ENCODE results near the gene NPHS2. TPM values are rescaled to one million over a fixed set of nuclear protein-coding genes. Genes with fewer than 3 reads are reported as not detected.

The NPHS2 gene
- total and polyA plus RNA-seq, 2 donors from 2014 or later, result 1.2 to 446 TPM

GRCh38 chr1:179586107-179586823 is 10.5 kb upstream of the NPHS2 start:
- H3K4me1 ChIP-seq (ENCODE audit: control insufficient read depth in 2 of 3, insufficient read depth in 2 of 3, low read depth in 1 of 3, low read length in 3 of 3), result peaks cover 0 to 3% (median under 1%) of the 10 kb centered on the region in 3 donors
- peak; percentile 49 for TF ChIP-seq CTCF (IDR thresholded peaks at IDR 0.05; ENCODE audit: borderline replicate concordance, extremely low read depth, insufficient read depth)
- peak overlapping the region; percentile 22 to 24 for H3K27ac ChIP-seq (ENCODE audit: low read depth in 2 of 2, low read length in 2 of 2)
- H3K27me3 ChIP-seq (ENCODE audit: control insufficient read depth, insufficient read depth, low read length), result no peaks in the 10 kb centered on the region
- peak overlapping the region in 1 of 3 donors; percentile 35 for H3K4me3 ChIP-seq (ENCODE audit: low read length in 3 of 3)
- H3K9me3 ChIP-seq (ENCODE audit: control insufficient read depth in 2 of 3, insufficient read depth in 1 of 3, low read length in 3 of 3), result no peaks in the 10 kb centered on the region
- intact Hi-C loops (cut with DNase I), result no loop called here
- DNase-seq, result peak; percentile 79 to 88 (median 83)
- no peaks in the 10 kb centered on the region for H3K36me3 ChIP-seq (ENCODE audit: control insufficient read depth in 2 of 3, insufficient read depth in 3 of 3, low read length in 3 of 3)
- peak overlapping the region in 1 of 3 donors; percentile 5 for H3K9ac ChIP-seq (ENCODE audit: low read length in 3 of 3)
- FAIRE-seq, result no peak

- no peak for FAIRE-seq
- DNase-seq, result peak in 3 of 5 donors; percentile 52 to 70 (median 53)
- intact Hi-C loops (cut with DNase I), result no loop called here
- Histone ChIP-seq H3K4me1 (ENCODE audit: control insufficient read depth in 2 of 3, insufficient read depth in 2 of 3, low read depth in 1 of 3, low read length in 3 of 3) (peaks cover 0 to 3% (median 0%) of the 10 kb centered on the region in 3 donors), H3K27me3 (ENCODE audit: control insufficient read depth, insufficient read depth, low read length) (no peaks in the 10 kb centered on the region), H3K36me3 (ENCODE audit: control insufficient read depth in 2 of 3, insufficient read depth in 3 of 3, low read length in 3 of 3) (no peaks in the 10 kb centered on the region), H3K27ac (ENCODE audit: low read depth in 2 of 2, low read length in 2 of 2) (no peak overlapping the region), H3K9me3 (ENCODE audit: control insufficient read depth in 2 of 3, insufficient read depth in 1 of 3, low read length in 3 of 3) (no peaks in the 10 kb centered on the region), H3K4me3 (ENCODE audit: low read length in 3 of 3) (no peak overlapping the region), H3K9ac (ENCODE audit: low read length in 3 of 3) (no peak overlapping the region)
- no peak for TF ChIP-seq CTCF (IDR thresholded peaks at IDR 0.05; ENCODE audit: borderline replicate concordance, extremely low read depth, insufficient read depth)
Measured at GRCh38 chr1:179583771-179584320, 8.1 kb upstream of the NPHS2 start.

GRCh38 chr1:179576509-179576908 is 761 bp upstream of the NPHS2 start:
- Histone ChIP-seq H3K9me3 (ENCODE audit: control insufficient read depth in 2 of 3, insufficient read depth in 1 of 3, low read length in 3 of 3) (no peaks in the 10 kb centered on the region), H3K36me3 (ENCODE audit: control insufficient read depth in 2 of 3, insufficient read depth in 3 of 3, low read length in 3 of 3) (no peaks in the 10 kb centered on the region), H3K27ac (ENCODE audit: low read depth in 2 of 2, low read length in 2 of 2) (no peak overlapping the region), H3K9ac (ENCODE audit: low read length in 3 of 3) (no peak overlapping the region), H3K27me3 (ENCODE audit: control insufficient read depth, insufficient read depth, low read length) (peaks cover 3% of the 10 kb centered on the region), H3K4me1 (ENCODE audit: control insufficient read depth in 2 of 3, insufficient read depth in 2 of 3, low read depth in 1 of 3, low read length in 3 of 3) (no peaks in the 10 kb centered on the region), H3K4me3 (ENCODE audit: low read length in 3 of 3) (peak overlapping the region in 1 of 3 donors; percentile 40)
- DNase-seq (no peak), FAIRE-seq (no peak)
- no peak for TF ChIP-seq CTCF (IDR thresholded peaks at IDR 0.05; ENCODE audit: borderline replicate concordance, extremely low read depth, insufficient read depth)
- intact Hi-C loops (cut with DNase I), result no loop called here

Data from kidney (tissue), 14 donors.